PC-9 (cell line): Measurements from ENCODE around the gene CTNNA3. TPM values are rescaled to one million over a fixed set of nuclear protein-coding genes. Genes with fewer than 3 reads are reported as not detected.

Source experiments
- BruUV-seq: library from RNA; stranded (reverse); fragments of 400-500 nt; replicated peaks from 2 replicates; lab custom pipeline; 2021; lab: Mats Ljungman, UMichigan
- CTCF ChIA-PET: fragments of 300-600 bp; sonication (Branson Sonifier 250); formaldehyde crosslinking; loops from one replicate; lab custom pipeline; 2022; ENCODE audit warnings: antibody characterized with exemption; lab: Charles Lee
- POLR2A ChIA-PET: fragments of 300-600 bp; sonication (Branson Sonifier 250); formaldehyde crosslinking; loops from one replicate; lab custom pipeline; 2022; ENCODE audit warnings: antibody characterized with exemption; ENCODE audit not compliant: unreplicated experiment; lab: Charles Lee
- DNase-seq, 2 experiments: peaks; one replicate each; pipeline versions ENCODE4 v3.0.0 to v3.0.0-alpha.2; 2015 to 2022; ENCODE audit warnings: mixed read lengths in 1 of 2
- H2AFZ ChIP-seq: fragments of 200-600 bp; sonication (generic); 2 replicates; pipeline ENCODE4 v1.8.1; 2017; ENCODE audit warnings: antibody characterized with exemption
- H3F3A ChIP-seq: fragments of 200-600 bp; sonication (generic); 2 replicates; pipeline ENCODE4 v1.8.1; 2017; ENCODE audit warnings: antibody characterized with exemption, mild to moderate bottlenecking, low read depth; ENCODE audit not compliant: insufficient read depth
- H3K27ac ChIP-seq: fragments of 200-600 bp; sonication (generic); 2 replicates; pipeline ENCODE4 v1.6.1; 2016; ENCODE audit warnings: mixed run types
- H3K27me3 ChIP-seq: fragments of 200-600 bp; sonication (generic); 2 replicates; pipeline ENCODE4 v1.6.1; 2016; ENCODE audit warnings: low read depth, mixed run types; ENCODE audit not compliant: insufficient read depth
- H3K36me3 ChIP-seq: fragments of 200-600 bp; sonication (generic); 2 replicates; pipeline ENCODE4 v1.6.1; 2016; ENCODE audit warnings: low read depth, mixed run types
- H3K4me1 ChIP-seq: fragments of 200-600 bp; sonication (generic); replicated peaks from 2 replicates; pipeline ENCODE4 v1.6.1; 2016; ENCODE audit warnings: mixed run types; ENCODE audit not compliant: insufficient read depth
- H3K4me2 ChIP-seq: fragments of 200-600 bp; sonication (generic); 2 replicates; pipeline ENCODE4 v1.6.1; 2017; ENCODE audit warnings: mixed run types
- H3K4me3 ChIP-seq: fragments of 200-600 bp; sonication (generic); 2 replicates; pipeline ENCODE4 v1.6.1; 2016; ENCODE audit warnings: mixed run types
- H3K79me2 ChIP-seq: fragments of 200-600 bp; sonication (generic); 2 replicates; pipeline ENCODE4 v1.6.1; 2017; ENCODE audit warnings: low read depth, mixed run types
- H3K9me2 ChIP-seq: fragments of 200-600 bp; sonication (generic); 2 replicates; pipeline ENCODE4 v1.8.1; 2017; ENCODE audit warnings: mild to moderate bottlenecking; ENCODE audit not compliant: insufficient read depth
- H3K9me3 ChIP-seq: fragments of 200-600 bp; sonication (generic); 2 replicates; pipeline ENCODE4 v1.8.1; 2016; ENCODE audit warnings: low read depth; ENCODE audit not compliant: insufficient read depth
- H4K20me1 ChIP-seq: fragments of 200-600 bp; sonication (generic); 2 replicates; pipeline ENCODE4 v1.8.1; 2017; ENCODE audit not compliant: insufficient read depth
- CTCF ChIP-seq: fragments of 200-600 bp; sonication (generic); conservative IDR thresholded peaks from 2 replicates; pipeline ENCODE4 v1.6.1; 2017; ENCODE audit warnings: mixed run types, antibody characterized with exemption, mild to moderate bottlenecking, moderate library complexity
- EZH2 ChIP-seq: fragments of 200-600 bp; sonication (generic); IDR thresholded peaks from 2 replicates; pipeline ENCODE4 v1.8.0; 2017; ENCODE audit warnings: antibody characterized with exemption, low read depth
- intact Hi-C: fragments of 100-400 bp; cut with micrococcal nuclease; formaldehyde crosslinking; loops from one replicate; pipeline ENCODE4 v1.10.0; 2022; ENCODE audit not compliant: unreplicated experiment
- total RNA-seq: library from RNA; stranded (reverse); gene quantifications from 2 replicates; pipeline ENCODE4 v1.2.3, GENCODE V29; 2021

CTNNA3 gene
- total RNA-seq, 1 experiment from 2014 or later, result not detected

DNA sequence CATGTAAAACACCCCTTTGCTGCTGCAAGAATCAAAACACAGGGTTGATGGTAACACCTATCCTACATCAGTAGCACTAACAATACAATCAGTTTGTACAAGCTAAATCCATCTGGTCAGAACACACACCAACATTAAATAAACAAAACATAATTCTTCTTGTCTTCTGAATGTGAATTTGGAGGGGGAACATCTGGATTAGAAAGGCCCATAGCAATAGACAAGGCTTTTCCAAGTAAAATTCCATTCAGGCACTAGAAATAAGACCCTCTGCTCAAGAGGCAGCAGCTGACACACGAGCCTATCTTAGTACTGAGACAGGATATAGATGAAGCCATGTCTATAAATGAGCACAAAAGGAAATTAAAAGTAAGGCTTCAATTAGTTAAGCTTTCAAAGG is 1610.1 kb downstream of the CTNNA3 start:
- no peaks in the 10 kb centered on the region for H3K36me3 ChIP-seq
- no peaks in the 10 kb centered on the region for H3K27me3 ChIP-seq
- H4K20me1 ChIP-seq, result no peaks in the 10 kb centered on the region
- no peak for TF ChIP-seq CTCF
- no peak for TF ChIP-seq EZH2
- CTCF ChIA-PET, result no interaction called here
- no peak overlapping the region for H2AFZ ChIP-seq
- no peak for DNase-seq
- H3K9me3 ChIP-seq, result no peaks in the 10 kb centered on the region
- no TSS peak for BruUV-seq
- H3K79me2 ChIP-seq, result no peaks in the 10 kb centered on the region
- no peak overlapping the region for H3K4me3 ChIP-seq
- H3K4me2 ChIP-seq, result no peak overlapping the region
- intact Hi-C loops, result no loop called here
- POLR2A ChIA-PET, result interaction anchor here (0.6 kb wide), 1 partner anchor 174 kb away, joined by 6 read pairs; no protein-coding TSS in a partner anchor
- H3F3A ChIP-seq, result no peaks in the 10 kb centered on the region
- H3K4me1 ChIP-seq, result no peaks in the 10 kb centered on the region
- no peak overlapping the region for H3K27ac ChIP-seq
- no peaks in the 10 kb centered on the region; the same call in 1 of the 2 replicates for H3K9me2 ChIP-seq

DNA sequence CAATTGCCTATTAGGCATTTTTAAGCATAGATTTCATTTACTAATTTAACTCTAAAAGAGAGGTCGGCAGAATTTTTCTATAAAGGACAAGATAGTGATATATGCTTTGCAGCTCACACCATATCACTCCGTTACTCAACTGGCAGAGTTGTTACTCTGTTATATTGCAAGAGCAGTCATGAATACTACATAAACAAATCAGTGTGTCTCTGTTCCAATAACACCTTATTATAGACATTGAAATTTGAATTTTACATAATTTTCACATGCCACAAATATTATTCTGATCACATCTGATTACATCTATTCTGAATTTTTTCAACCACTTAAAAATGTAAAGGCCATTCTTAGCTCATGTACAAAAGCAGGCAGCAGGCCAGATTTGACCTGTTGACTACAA is 1624.1 kb downstream of the CTNNA3 start:
- POLR2A ChIA-PET, result no interaction called here
- Histone ChIP-seq H3K9me3 (no peaks in the 10 kb centered on the region), H3K9me2 (no peaks in the 10 kb centered on the region), H2AFZ (no peak overlapping the region), H3K4me1 (no peaks in the 10 kb centered on the region), H3K4me3 (no peak overlapping the region), H3K4me2 (no peak overlapping the region), H3K27ac (no peak overlapping the region), H3K27me3 (no peaks in the 10 kb centered on the region), H3K36me3 (no peaks in the 10 kb centered on the region), H3F3A (no peaks in the 10 kb centered on the region), H4K20me1 (no peaks in the 10 kb centered on the region), H3K79me2 (no peaks in the 10 kb centered on the region)
- DNase-seq, result no peak
- intact Hi-C loops, result no loop called here
- no peak for TF ChIP-seq EZH2
- TF ChIP-seq CTCF, result no peak
- CTCF ChIA-PET, result no interaction called here
- BruUV-seq, result no TSS peak

DNA sequence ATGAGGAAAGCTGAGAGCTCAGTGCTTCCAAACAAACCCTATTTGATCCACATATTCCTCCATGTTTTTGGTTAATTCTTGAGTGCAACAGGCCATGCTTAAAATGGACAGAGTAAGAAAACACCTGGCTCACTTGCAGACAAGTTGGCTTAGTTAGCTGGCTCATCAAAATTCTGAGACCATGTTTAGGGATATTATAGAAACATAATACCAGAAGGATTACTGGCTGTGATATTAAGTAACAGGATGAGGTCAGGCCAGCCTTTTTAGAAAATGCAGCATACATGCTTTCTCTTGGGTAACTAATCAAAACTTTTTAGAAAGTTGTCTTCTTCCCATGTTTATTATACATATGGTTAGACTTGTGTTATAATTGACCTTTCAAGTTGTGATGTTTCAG is 1637.4 kb downstream of the CTNNA3 start:
- Histone ChIP-seq H3K36me3 (no peaks in the 10 kb centered on the region), H3K9me2 (no peaks in the 10 kb centered on the region), H3K27ac (no peak overlapping the region), H3K27me3 (no peaks in the 10 kb centered on the region), H2AFZ (no peak overlapping the region), H3K4me2 (no peak overlapping the region), H3K4me3 (no peak overlapping the region), H4K20me1 (no peaks in the 10 kb centered on the region), H3K9me3 (no peaks in the 10 kb centered on the region), H3K4me1 (no peaks in the 10 kb centered on the region), H3F3A (no peaks in the 10 kb centered on the region), H3K79me2 (no peaks in the 10 kb centered on the region)
- ChIA-PET CTCF (no interaction called here), POLR2A (no interaction called here)
- BruUV-seq, result no TSS peak
- TF ChIP-seq CTCF (no peak), EZH2 (no peak)
- DNase-seq, result no peak
- intact Hi-C loops, result no loop called here
